Omental fat pad (tissue), 4 donors: Measurements from ENCODE around the gene ADGRG6. TPM values are rescaled to one million over a fixed set of nuclear protein-coding genes. Genes with fewer than 3 reads are reported as not detected.

Experiments used
- ATAC-seq: fragments of 150-250 bp; one replicate; pipeline ENCODE4 v1.9.1; 2016; ENCODE audit warnings: mild to moderate bottlenecking, moderate library complexity; ENCODE audit not compliant: low FRiP score
- DNase-seq: peaks from one replicate; pipeline ENCODE4 v3.0.0-alpha.2; 2019; ENCODE audit warnings: low spot score
- total RNA-seq, 4 donors: library from RNA; depleted of rRNA; stranded (reverse); fragments of >200 nt; gene quantifications; one replicate each; pipeline ENCODE4 v1.1.0, GENCODE V29; 2016
- TF ChIP-seq, protein P1 (sequence below), 3 donors: fragments of 450-650 bp; IDR thresholded peaks; one replicate each; pipeline ENCODE4 v1.5.1; 2016 to 2017; ENCODE audit warnings: antibody characterized with exemption in 3 of 3, mild to moderate bottlenecking in 3 of 3, moderate library complexity in 2 of 3

ADGRG6 gene
- total RNA-seq, 4 donors from 2014 or later: 28.5 to 68.6 (median 42.7) TPM

DNA sequence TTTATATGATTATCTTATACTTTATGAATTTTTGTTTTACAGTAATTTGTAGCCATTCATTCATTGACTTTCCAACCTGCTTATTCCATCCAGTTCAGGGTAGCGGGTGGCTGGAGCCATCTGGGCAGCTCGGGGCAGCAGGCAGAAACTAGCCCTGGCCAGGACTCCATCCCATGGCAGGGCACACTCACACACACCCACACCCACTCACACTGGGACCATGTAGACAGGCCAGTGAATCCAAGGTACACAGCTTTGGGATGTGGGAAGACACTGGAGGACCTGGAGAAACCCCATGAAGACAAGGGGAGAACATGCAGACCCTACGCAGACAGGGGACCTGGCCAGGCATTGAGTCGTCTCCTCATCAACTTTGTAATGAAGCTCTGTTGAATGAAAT lies 84.8 kb downstream of the ADGRG6 start:
- no peak for ATAC-seq
- TF ChIP-seq, protein P1, sequence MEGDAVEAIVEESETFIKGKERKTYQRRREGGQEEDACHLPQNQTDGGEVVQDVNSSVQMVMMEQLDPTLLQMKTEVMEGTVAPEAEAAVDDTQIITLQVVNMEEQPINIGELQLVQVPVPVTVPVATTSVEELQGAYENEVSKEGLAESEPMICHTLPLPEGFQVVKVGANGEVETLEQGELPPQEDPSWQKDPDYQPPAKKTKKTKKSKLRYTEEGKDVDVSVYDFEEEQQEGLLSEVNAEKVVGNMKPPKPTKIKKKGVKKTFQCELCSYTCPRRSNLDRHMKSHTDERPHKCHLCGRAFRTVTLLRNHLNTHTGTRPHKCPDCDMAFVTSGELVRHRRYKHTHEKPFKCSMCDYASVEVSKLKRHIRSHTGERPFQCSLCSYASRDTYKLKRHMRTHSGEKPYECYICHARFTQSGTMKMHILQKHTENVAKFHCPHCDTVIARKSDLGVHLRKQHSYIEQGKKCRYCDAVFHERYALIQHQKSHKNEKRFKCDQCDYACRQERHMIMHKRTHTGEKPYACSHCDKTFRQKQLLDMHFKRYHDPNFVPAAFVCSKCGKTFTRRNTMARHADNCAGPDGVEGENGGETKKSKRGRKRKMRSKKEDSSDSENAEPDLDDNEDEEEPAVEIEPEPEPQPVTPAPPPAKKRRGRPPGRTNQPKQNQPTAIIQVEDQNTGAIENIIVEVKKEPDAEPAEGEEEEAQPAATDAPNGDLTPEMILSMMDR (IDR thresholded peaks at IDR 0.05): no peak
- DNase-seq: no peak

DNA sequence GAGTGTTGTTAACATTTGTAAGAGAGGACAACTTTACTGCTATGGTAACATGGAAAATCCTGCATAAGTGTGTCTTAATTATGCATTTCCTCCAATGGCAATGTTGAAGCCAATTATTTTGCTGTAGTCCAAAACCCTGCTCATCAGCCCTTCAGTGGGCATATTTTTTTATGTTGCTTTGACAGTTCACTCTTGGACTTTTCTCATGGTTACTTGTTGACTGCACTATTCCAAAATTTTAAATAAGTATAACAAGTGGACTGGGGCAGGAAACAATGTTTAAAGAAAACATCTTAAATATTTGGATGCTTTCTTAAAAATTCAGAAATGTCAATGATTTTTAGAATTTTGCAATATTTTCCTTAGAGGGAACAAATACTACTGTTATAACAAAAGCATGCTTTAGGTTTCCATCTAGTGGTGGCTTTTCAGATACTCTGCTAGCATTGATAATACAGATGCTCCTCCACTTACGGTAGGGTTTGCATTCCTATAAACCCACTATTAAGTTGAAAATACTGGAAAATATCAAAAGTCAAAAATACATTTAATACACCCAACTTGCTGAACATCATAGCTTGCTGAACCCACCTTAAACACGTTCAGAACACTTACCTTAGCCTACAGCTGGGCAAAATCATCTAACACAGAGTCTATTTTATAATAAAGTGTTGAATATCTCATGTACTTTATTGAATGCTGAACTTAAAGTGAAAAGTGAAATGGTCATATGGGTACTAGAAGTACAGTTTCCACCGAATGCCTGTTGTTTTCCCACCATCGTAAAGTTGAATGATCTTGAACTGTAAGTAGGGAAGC lies 86.4 kb downstream of the ADGRG6 start:
- ATAC-seq: no peak

DNA sequence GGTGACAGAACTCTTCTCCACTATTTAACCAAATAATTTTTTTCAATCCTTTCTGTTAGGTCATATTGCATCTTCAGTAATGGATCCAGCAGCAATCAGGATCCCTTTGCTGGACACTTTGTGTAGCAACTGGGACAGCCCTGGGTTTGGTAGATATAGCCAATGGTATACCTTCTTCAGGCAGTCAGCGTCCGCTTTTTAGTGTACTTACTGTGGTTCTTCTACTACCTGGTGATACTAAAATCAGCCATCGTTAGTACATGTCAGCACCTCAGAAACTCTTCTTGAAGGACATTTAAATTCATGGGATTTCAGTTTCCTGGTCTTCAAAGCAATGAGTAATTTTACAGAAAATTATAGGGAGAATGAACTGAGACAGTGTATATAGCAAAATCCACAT lies 93.5 kb downstream of the ADGRG6 start:
- TF ChIP-seq, protein P1 (IDR thresholded peaks at IDR 0.05): no peak
- ATAC-seq (no peak), DNase-seq (no peak)

More for the DNA sequence above, 86.4 kb downstream of the ADGRG6 start:
- TF ChIP-seq, protein P1 (IDR thresholded peaks at IDR 0.05): no peak
- no peak for DNase-seq

DNA sequence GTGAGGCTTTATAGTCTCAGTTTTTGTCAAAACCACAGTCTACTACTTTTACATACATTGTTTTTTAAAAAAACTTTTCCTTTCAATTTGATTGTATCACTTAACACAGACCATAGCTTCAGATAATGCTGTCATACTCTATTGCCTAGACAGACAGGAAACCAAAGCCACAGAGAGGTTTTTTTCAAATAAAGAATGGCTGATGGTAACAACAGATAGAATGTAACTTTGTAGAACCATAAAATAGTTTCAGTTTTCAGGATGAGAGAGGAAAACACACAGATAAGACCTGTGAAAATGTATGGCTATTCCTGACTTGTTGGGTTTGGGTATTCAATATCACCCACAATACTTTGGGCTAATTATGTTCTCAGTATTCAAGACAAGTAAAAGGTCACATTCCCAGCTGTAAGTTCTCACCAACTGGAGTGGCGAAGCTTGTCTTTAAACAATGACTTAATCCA lies 94.0 kb downstream of the ADGRG6 start:
- no peak for DNase-seq
- no peak for ATAC-seq
- TF ChIP-seq, protein P1 (IDR thresholded peaks at IDR 0.05): no peak

DNA sequence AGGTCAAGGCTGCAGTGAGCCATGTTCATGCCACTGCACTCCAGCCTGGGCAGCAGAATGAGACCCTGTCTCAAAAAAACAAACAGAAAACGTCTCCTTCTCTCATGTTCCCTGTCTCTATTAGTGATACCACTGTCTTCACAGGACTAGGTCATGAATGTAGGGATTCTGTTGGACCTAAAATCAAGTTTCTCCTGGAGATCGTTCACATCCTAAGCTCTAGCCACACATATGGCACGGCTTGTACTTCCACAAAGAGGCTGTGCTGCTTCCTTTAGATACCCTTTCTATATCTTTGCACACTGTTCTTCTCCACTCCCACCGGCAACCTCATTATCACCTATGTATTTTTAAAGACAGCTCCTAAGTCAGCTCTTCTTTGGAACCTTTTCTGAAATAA lies 96.5 kb downstream of the ADGRG6 start:
- ATAC-seq (no peak), DNase-seq (no peak)
- TF ChIP-seq, protein P1 (IDR thresholded peaks at IDR 0.05): no peak

DNA sequence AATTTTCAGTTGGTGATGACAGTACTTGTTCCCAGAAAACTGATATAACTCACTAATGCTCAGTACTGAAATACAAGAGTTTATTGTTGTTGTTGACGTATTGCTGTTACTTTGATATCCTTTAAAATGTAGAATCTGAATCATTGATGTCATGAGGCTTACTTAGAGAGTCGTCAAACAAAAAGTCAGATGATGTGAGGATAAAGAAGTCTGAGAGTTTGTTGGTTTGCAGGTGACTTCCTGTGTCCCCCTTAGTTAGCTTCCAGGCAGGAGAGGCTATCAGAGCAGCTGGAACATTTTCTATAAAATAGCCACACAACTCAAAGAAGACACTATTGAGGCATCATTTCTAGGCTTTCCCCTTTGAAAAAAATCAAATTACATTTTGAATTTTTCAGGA lies 97.9 kb downstream of the ADGRG6 start:
- ATAC-seq (no peak), DNase-seq (no peak)
- TF ChIP-seq, protein P1 (IDR thresholded peaks at IDR 0.05): no peak

DNA sequence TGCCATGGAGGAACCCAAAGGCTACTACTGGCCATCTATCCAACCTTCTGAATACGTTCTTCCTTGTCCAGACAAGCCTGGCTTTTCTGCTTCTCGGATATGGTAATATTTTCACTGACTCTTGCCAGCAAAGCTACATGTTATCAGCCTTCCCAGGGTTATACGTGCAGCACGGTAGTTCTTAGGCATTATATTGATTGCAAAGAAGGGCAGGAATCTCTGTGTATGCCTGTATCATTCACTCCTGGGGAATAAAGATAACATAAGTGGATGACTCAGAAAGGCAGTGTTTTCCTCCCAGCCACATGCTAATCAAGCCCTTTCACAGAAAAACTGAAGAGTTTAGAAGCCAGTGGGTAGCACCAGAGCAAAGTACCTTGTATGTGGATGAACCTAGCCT lies 98.7 kb downstream of the ADGRG6 start:
- ATAC-seq (peak; percentile 85), DNase-seq (no peak)
- TF ChIP-seq, protein P1 (IDR thresholded peaks at IDR 0.05): no peak
